HG02870 (cell line): ENCODE results near the gene ATP2B2.

ENCODE experiments used
- ATAC-seq: cut with Tn5 transposase; IDR thresholded peaks from one replicate; pipeline ENCODE4 v1.9.1; 2021; ENCODE audit warnings: mild to moderate bottlenecking, moderate library complexity; ENCODE audit not compliant: unreplicated experiment

The ATP2B2 gene

DNA sequence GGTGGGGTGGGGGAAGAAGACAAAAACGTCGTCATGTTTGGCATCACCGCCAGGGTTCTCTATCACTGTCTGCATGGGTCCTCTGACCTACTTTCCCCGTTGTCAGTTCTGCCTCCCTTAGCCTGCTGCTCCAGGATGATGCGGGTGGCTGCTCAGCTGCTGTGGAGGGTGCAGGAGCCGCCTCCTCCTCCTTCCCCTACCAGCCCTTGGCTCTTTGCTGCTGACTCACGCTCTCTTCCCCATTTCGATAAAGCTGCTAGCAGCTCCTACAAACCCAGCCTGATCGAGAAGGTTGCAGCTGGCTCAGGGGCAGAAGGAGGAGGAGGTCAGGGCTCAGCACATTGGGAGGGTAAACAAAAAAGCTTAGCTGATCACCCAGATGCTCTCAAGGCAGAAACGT is 135.0 kb downstream of the ATP2B2 start:
- no peak for ATAC-seq

DNA sequence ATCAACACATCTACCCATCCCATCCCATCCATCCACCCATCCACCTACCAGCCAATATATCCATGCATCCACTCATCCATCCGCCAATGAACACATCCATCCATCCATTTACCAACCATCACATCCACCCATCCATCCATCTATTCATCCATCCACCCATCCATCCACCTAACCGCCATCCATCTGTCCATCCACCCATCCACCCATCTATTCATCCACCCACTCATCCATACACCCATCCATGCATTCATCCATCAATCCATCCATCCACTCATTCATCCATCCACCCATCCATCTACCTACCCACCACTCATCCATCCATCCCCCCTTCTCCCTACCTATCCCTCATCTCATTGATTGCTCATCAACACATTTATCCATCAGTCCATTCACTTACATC is 136.9 kb downstream of the ATP2B2 start:
- ATAC-seq, result no peak

DNA sequence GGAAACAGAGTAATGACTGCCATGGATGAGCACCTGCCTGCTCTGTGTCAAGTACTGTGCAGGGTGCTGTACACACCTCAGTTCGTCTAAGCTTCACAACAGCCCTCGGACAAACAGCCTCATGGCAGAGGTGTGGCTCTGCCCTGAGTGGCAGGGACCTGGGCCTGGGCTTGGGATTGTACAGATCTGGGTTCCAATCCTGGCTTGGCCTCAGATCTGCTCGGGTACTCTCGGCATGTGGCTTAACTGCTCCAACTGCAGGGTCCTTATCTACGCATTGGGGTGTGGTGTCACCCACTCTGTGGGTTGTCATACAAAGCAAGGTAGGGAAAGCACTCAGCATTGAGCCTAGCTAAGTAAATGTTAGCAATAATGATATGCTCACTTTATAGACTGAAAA is 137.9 kb downstream of the ATP2B2 start:
- no peak for ATAC-seq

DNA sequence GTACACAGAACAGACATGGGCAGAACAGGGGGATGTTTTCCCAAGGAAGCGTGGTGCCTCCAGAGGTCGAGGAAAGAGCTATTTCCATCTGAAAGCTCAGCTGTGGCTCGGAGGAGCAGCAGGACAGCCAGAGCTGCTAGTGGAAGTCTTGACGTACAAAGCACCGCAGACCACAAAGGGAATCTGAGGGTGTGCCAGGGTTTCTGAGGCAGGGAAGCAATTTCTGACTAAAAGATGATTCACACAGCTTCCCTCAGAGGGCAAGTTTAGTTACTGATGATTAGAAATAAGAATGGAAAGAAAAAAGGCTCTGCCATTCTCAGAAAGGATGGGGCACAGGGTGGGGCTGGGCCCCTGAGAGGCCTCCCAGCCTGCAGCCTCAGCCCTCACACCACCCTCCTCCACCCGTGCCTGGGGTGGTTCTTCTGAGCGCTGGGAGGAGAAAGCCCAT is 138.7 kb downstream of the ATP2B2 start:
- no peak for ATAC-seq

- ATAC-seq, result no peak
Measured at GRCh38 chr3:10365791-10366190, 139.6 kb downstream of the ATP2B2 start.

DNA sequence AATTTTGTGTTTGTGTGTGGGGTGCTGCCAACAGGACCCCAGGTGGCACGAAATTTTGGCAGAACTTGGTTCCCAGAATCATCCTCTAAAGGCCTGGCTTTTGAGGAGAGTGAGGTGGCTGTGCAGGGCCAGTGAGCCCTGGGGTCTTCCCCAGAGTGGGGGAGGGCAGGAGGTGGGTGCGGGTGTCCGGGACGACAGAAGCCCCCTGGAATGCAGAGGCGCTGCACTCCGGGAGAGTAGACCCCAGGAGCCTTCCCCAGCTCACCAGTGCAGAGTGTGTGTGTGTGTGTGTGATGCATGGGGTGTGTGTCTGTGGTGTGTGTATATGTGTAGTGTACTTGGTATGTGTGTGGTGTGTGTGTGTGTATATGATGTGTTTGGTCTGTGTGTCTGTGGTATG is 140.1 kb downstream of the ATP2B2 start:
- ATAC-seq, result no peak

DNA sequence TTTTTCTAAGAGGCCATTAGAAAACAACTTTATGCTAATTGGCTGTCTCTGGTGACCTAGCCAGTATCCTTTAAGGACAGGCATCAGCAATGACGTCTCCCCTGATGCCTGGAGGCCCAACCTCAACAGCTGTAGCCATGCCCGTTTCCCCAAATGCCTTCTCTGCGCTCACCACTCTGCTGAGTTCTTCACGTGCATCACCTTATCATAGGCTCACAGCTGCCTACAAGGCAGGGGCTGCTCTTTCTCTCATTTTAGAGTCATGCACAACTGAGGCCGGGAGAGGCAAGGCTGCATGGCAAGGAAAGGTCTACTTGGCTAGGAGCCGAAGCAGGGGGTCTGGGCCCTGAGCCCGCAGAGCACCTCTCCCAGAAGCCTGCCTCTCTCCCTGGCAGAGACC is 140.6 kb downstream of the ATP2B2 start:
- ATAC-seq, result no peak

DNA sequence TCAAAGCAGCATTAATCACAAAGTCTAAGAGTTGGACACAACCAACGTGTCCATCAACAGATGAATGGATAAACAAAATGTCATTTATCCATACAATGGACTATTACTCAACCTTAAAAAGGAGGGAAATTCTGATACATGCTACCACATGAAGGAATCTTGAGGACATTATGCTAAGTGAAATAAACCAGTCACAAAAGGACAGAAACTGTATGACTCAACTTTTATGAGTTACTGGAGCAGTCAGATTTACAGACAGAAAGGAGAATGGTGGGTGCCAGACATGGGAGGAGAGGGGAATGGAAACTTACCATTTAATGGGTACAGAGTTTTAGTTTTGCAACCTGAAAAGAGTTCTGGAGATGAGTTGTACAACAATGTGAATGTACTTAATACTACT is 141.5 kb downstream of the ATP2B2 start:
- no peak for ATAC-seq

- no peak for ATAC-seq
Measured at GRCh38 chr3:10361375-10361774, 144.0 kb downstream of the ATP2B2 start.

GRCh38 chr3:10360478-10360877 is 144.9 kb downstream of the ATP2B2 start:
- ATAC-seq, result no peak

GRCh38 chr3:10359761-10360161 is 145.6 kb downstream of the ATP2B2 start:
- no peak for ATAC-seq

DNA sequence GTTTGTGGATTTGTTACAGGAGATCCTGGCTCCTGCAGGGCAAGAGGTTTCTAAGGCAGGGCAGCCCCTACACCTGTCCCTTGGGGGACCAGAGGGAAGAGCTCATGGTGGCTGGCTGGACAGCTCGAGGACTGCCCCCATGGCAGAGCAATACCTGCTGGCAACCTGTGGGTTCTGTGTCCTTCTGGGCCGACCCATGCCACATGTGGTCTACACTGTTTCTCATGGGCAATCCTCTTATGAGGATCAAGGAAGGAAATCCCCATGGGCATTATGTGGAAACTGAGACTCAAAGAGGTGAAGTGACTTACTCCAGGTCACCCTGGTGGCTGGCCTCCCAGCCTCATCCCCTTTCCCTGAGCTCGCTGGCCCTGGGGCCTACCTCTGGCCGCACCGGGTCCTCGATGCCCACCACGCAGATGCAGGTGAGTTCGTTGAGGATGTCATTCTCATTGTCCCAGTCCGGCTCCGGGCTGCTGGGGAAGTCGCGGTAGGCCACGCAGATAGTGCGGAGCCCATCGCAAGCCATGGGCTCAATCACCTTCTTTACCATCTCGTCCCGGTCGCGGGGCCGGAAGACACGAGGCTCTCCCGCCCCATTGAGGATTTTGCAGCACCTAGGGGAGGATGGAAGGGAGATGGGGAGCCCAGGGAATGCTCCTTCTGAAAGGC is 146.9 kb downstream of the ATP2B2 start:
- ATAC-seq, result no peak

GRCh38 chr3:10357592-10358308 is 147.6 kb downstream of the ATP2B2 start:
- ATAC-seq, result no peak

GRCh38 chr3:10357095-10357494 is 148.3 kb downstream of the ATP2B2 start:
- ATAC-seq, result no peak

- no peak for ATAC-seq
Measured at GRCh38 chr3:10356461-10356981, 148.9 kb downstream of the ATP2B2 start.

GRCh38 chr3:10354361-10355015 is 150.9 kb downstream of the ATP2B2 start:
- ATAC-seq, result no peak

GRCh38 chr3:10353661-10354360 is 151.6 kb downstream of the ATP2B2 start:
- no peak for ATAC-seq

DNA sequence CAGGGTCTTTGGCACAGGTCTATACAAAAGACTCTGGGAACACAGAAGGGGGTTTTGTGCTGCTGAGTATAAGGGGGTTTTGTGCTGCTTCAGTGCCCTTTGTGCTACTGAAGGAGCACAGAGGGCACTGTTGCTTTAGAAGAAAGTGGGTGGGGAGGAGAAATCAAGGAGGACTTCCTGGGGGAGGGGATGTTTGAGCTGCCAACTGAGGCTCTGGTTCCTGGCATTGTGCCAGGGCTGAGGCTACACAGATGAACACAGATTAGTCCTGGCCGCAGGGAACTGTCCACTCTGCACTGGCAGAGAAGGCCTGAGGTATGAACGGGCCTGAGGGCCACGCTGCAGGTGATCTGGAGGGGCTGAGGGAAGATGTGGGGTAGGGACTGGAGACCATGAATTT is 152.2 kb downstream of the ATP2B2 start:
- no peak for ATAC-seq

DNA sequence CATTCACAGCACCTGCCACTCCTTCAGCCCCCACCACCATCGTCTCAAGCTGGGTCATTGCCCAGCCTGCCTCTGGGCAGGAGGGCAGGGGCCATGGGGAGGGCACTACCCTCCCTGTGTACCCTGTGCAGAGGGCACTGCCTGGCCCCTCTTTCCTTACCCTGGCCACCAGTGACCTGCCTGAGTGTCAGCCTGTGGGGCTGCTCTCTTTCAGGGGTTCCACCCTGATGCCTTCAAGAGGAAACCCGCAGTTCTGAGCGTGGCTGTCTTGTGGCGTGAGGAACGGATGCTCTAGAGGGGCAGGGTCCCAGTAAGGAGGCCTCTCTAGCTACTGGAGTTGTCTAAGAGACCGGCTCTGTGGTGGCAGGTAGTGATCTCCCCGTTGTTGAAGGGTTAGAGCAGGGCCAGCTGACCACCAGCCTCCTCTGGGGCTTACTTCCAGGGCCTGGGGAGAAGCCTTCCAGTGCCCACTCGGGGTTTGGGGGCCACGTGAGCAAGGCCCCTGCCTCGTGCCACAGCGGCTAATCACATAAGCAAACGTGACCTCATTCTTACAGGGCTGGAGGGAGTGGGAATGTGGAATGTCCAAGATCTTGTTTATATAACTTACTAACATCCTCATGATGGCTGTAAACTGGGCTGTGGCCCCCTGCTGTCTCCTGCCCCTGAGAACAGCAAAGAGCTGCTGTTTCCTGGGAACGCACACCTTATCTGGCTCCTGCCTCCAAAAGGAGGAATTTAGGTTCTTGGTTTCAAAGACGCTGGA is 153.1 kb downstream of the ATP2B2 start:
- no peak for ATAC-seq

DNA sequence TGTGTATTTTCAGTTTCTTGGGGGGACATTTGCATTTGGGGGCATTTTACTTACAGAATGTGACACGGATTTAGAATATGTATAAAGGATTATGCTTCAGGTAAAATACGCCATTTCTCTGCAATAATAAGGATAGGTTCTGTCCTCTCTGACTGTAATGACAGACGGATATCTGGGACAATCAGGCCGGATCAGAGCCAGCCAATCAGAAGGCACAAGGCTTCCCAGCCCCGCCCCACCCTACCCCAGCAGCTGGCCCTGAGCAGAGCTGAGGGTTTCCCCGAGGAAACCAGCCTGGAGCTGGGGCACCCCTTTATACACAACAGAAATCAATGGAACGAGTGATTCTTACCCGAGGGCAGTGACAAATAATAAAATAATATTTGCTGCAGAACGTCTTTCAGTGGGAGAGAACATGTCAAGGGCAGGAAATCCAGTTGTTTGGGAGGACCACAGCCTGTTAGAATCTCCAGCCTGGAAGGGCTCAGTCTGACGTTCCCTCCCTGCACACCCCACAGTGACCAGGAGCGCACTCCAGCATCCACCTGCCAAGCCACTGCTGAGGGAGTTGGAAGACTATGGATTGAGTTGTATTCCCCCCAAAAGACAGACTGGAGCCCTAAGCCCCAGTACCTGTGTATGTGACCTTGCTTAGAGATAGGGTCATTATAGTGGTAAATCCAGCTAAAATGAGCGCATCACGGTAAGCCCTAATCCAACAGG is 154.2 kb downstream of the ATP2B2 start:
- ATAC-seq, result no peak
